H1 (cell line): ENCODE results near the gene CEP192. TPM values are rescaled to one million over a fixed set of nuclear protein-coding genes. Genes with fewer than 3 reads are reported as not detected.
A peak's percentile ranks its signal among the peaks of the same experiment; 100 is the strongest.

Experiments
- CTCF ChIA-PET: fragments of 300-600 bp; sonication (Branson Sonifier 250); formaldehyde crosslinking; loops from one replicate; lab custom pipeline; 2021; ENCODE audit not compliant: partially characterized antibody; lab: Charles Lee
- POLR2A ChIA-PET: fragments of 300-600 bp; sonication (Branson Sonifier 250); formaldehyde crosslinking; loops from one replicate; lab custom pipeline; 2021; ENCODE audit warnings: inconsistent platforms; ENCODE audit not compliant: partially characterized antibody; lab: Charles Lee
- DNase-seq, 2 experiments: peaks; one replicate each; pipeline versions ENCODE4 v3.0.0 to v3.0.0-alpha.2; 2010 to 2022; ENCODE audit warnings: low spot score in 2 of 2, low read depth in 1 of 2, mixed read lengths in 1 of 2
- FAIRE-seq: peaks from 2 replicates; lab custom pipeline; 2011; peaks lifted over from hg19 to GRCh38; lab: Jason Lieb, UNC
- H2AFZ ChIP-seq: 2 replicates; pipeline ENCODE4 v1.8.1; 2012; ENCODE audit warnings: low read length, inconsistent platforms
- H2AK5ac ChIP-seq: 2 replicates; pipeline ENCODE4 v1.6.1; 2013; ENCODE audit warnings: low read depth, low read length
- H2BK120ac ChIP-seq: replicated peaks from 2 replicates; pipeline ENCODE3; 2013; ENCODE audit warnings: low read depth, low read length, inconsistent platforms
- H2BK12ac ChIP-seq: 2 replicates; pipeline ENCODE4 v1.6.1; 2013; ENCODE audit warnings: low read depth, low read length
- H2BK15ac ChIP-seq: 2 replicates; pipeline ENCODE4 v1.6.1; 2013; ENCODE audit warnings: low read length
- H2BK20ac ChIP-seq: 2 replicates; pipeline ENCODE4 v1.6.1; 2013; ENCODE audit warnings: low read length
- H2BK5ac ChIP-seq: 2 replicates; pipeline ENCODE4 v1.6.1; 2013; ENCODE audit warnings: low read depth, low read length
- H3K14ac ChIP-seq: 2 replicates; pipeline ENCODE4 v1.6.1; 2013; ENCODE audit warnings: inconsistent platforms; ENCODE audit not compliant: insufficient read length
- H3K18ac ChIP-seq: 2 replicates; pipeline ENCODE4 v1.6.1; 2013; ENCODE audit warnings: low read length; ENCODE audit errors: extremely low read depth
- H3K23ac ChIP-seq: 2 replicates; pipeline ENCODE4 v1.6.1; 2013; ENCODE audit warnings: inconsistent platforms; ENCODE audit not compliant: insufficient read length
- H3K23me2 ChIP-seq: 2 replicates; pipeline ENCODE4 v1.6.1; 2013; ENCODE audit warnings: low read depth, low read length
- H3K27ac ChIP-seq: 2 replicates; pipeline ENCODE4 v1.6.1; 2011; ENCODE audit warnings: low read depth, low read length, inconsistent platforms
- H3K27me3 ChIP-seq, 4 experiments: replicated peaks in 1 of 4; 1 replicate in 1 of 4; 2 replicates in 3 of 4; pipeline versions ENCODE4 v1.6.1 to v1.8.1; 2011 to 2013; ENCODE audit warnings: low read length in 3 of 4, mild to moderate bottlenecking in 3 of 4, inconsistent platforms in 2 of 4, mixed read lengths in 2 of 4, moderate library complexity in 1 of 4; ENCODE audit not compliant: control insufficient read depth in 3 of 4, insufficient read depth in 3 of 4; ENCODE audit errors: extremely low read depth in 1 of 4
- H3K36me3 ChIP-seq, 4 experiments: 2 replicates each; pipeline versions ENCODE4 v1.6.1 to v1.8.1; 2011 to 2013; ENCODE audit warnings: mild to moderate bottlenecking in 4 of 4, low read length in 3 of 4, moderate library complexity in 2 of 4, control low read depth in 1 of 4, inconsistent platforms in 1 of 4; ENCODE audit not compliant: insufficient read depth in 4 of 4, control insufficient read depth in 2 of 4
- H3K4ac ChIP-seq: replicated peaks from 2 replicates; pipeline ENCODE3; 2013; ENCODE audit warnings: low read length, low read depth, mixed read lengths, inconsistent platforms; ENCODE audit not compliant: insufficient read length
- H3K4me1 ChIP-seq, 4 experiments: replicated peaks in 1 of 4; 1 replicate in 1 of 4; 2 replicates in 3 of 4; pipeline versions ENCODE4 v1.6.1 to v1.8.1; 2011 to 2013; ENCODE audit warnings: low read length in 3 of 4, inconsistent platforms in 2 of 4, mixed read lengths in 1 of 4; ENCODE audit not compliant: insufficient read depth in 4 of 4, control insufficient read depth in 3 of 4
- H3K4me2 ChIP-seq, 2 experiments: 2 replicates each; pipeline versions ENCODE4 v1.6.1 to v1.8.1; 2011 to 2013; ENCODE audit warnings: low read depth in 2 of 2, low read length in 2 of 2, control low read depth in 1 of 2, inconsistent platforms in 1 of 2, mild to moderate bottlenecking in 1 of 2; ENCODE audit not compliant: insufficient read depth in 1 of 2
- H3K4me3 ChIP-seq, 4 experiments: fragments of 200-600, 300-600 bp in 1 of 4; sonication (generic), shearing (Covaris generic), sonication (Bioruptor Twin) in 1 of 4; 2 replicates each; pipeline versions ENCODE4 v1.5.1 to v1.8.1; 2011 to 2016; ENCODE audit warnings: low read length in 4 of 4, low read depth in 3 of 4, control low read depth in 2 of 4, inconsistent platforms in 2 of 4, mild to moderate bottlenecking in 2 of 4, mixed read lengths in 1 of 4, moderate library complexity in 1 of 4; ENCODE audit not compliant: insufficient read depth in 2 of 4; ENCODE audit errors: extremely low read depth in 1 of 4
- H3K56ac ChIP-seq: replicated peaks from 2 replicates; pipeline ENCODE3; 2013; ENCODE audit warnings: low read depth, mild to moderate bottlenecking, mixed read lengths, low read length, inconsistent platforms; ENCODE audit not compliant: insufficient read length
- H3K79me1 ChIP-seq: 2 replicates; pipeline ENCODE4 v1.6.1; 2013; ENCODE audit warnings: low read depth, low read length, control low read depth
- H3K79me2 ChIP-seq, 2 experiments: 2 replicates each; pipeline versions ENCODE4 v1.6.1 to v1.8.1; 2012 to 2013; ENCODE audit warnings: low read length in 2 of 2, mild to moderate bottlenecking in 2 of 2, inconsistent platforms in 1 of 2; ENCODE audit not compliant: insufficient read depth in 2 of 2, control insufficient read depth in 1 of 2
- H3K9ac ChIP-seq, 4 experiments: replicated peaks in 1 of 4; 1 replicate in 1 of 4; 2 replicates in 3 of 4; pipeline versions ENCODE4 v1.6.1 to v1.8.1; 2011 to 2013; ENCODE audit warnings: low read depth in 3 of 4, low read length in 3 of 4, control low read depth in 2 of 4, mild to moderate bottlenecking in 2 of 4, moderate library complexity in 2 of 4, inconsistent platforms in 1 of 4; ENCODE audit errors: extremely low read depth in 1 of 4
- H3K9me3 ChIP-seq, 2 experiments: 2 replicates each; pipeline versions ENCODE4 v1.6.1 to v1.8.1; 2012 to 2013; ENCODE audit warnings: mild to moderate bottlenecking in 2 of 2, moderate library complexity in 2 of 2, control low read depth in 1 of 2, inconsistent platforms in 1 of 2, low read depth in 1 of 2, low read length in 1 of 2, mixed read lengths in 1 of 2; ENCODE audit not compliant: insufficient read depth in 2 of 2
- H4K20me1 ChIP-seq, 2 experiments: replicated peaks in 1 of 2; 2 replicates each; pipeline versions ENCODE3 to v1.8.1; 2011 to 2013; ENCODE audit warnings: inconsistent platforms in 2 of 2, low read length in 2 of 2, mild to moderate bottlenecking in 1 of 2; ENCODE audit not compliant: insufficient read depth in 2 of 2, control insufficient read depth in 1 of 2
- H4K5ac ChIP-seq: 2 replicates; pipeline ENCODE4 v1.6.1; 2013; ENCODE audit warnings: low read length, low read depth, mixed read lengths, inconsistent platforms; ENCODE audit not compliant: insufficient read length
- H4K8ac ChIP-seq: 2 replicates; pipeline ENCODE4 v1.8.0; 2013; ENCODE audit warnings: mild to moderate bottlenecking, moderate library complexity, low read length, inconsistent platforms; ENCODE audit not compliant: insufficient read depth; ENCODE audit errors: extremely low read depth
- H4K91ac ChIP-seq: replicated peaks from 2 replicates; pipeline ENCODE3; 2013; ENCODE audit warnings: low read length, mixed read lengths, inconsistent platforms; ENCODE audit not compliant: insufficient read length
- ASH2L ChIP-seq: fragments of 200-600, 300-600 bp; sonication (generic); IDR thresholded peaks from one replicate; pipeline ENCODE4 v1.7.1; 2017; ENCODE audit warnings: low read length
- CREB1 ChIP-seq: IDR thresholded peaks from 2 replicates; pipeline ENCODE4 v1.6.1; 2012; ENCODE audit warnings: inconsistent platforms
- WGBS, 2 experiments: shearing (Covaris generic) in 1 of 2; methylation state at CpG; one replicate each; pipeline versions ENCODE4 v1.1.6 to v1.1.7; 2013 to 2015; ENCODE audit warnings: low lambda C conversion rate in 2 of 2, mixed read lengths in 2 of 2, inconsistent platforms in 1 of 2, low coverage in 1 of 2, missing lambda C conversion rate in 1 of 2; ENCODE audit not compliant: insufficient replicate concordance in 2 of 2, insufficient coverage in 1 of 2, insufficient read length in 1 of 2; ENCODE audit errors: extremely low coverage in 1 of 2, missing lambda C conversion rate in 1 of 2; 5-methylcytosine and 5-hydroxymethylcytosine counted together
- polyA plus RNA-seq, 7 experiments: library from polyadenylated mRNA; depleted of rRNA in 3 of 7; stranded (reverse) in 5 of 7; unstranded in 2 of 7; fragments of >200 nt in 5 of 7; fragments of 200-250 nt in 2 of 7; gene quantifications; 1 replicate in 5 of 7; 2 replicates in 1 of 7; 4 replicates in 1 of 7; pipeline versions ENCODE4 v1.2.1 to v1.2.3, GENCODE V29; 2011 to 2013; ENCODE audit warnings: missing spikeins in 2 of 7, mixed read lengths in 2 of 7
- total RNA-seq: library from RNA; stranded (reverse); fragmentation: NEBNext Ultra II Directional; extraction: Animal tissue kit (Norgen Biotek cat#: 25700); gene quantifications from 2 replicates; pipeline ENCODE4 v1.2.1, GENCODE V29; 2021

The CEP192 gene
- total and polyA plus RNA-seq, 2 of the 8 experiments (the other 6 are each of a cell fraction or from before 2014, with no cell fraction given): 13.4 to 23.1 TPM

- DNase-seq: no peak
- H4K8ac ChIP-seq: peak overlapping the region; percentile 80; the same call in 1 of the 2 replicates
- CTCF ChIA-PET: interaction anchor here (0.7 to 1.7 kb wide), 5 partner anchors 8 to 347 kb away, joined by 3 to 4 read pairs (median 3); no protein-coding TSS in a partner anchor
Measured at GRCh38 chr18:13165636-13166423, 174.7 kb downstream of the CEP192 start.

More at GRCh38 chr18:13165636-13166423, 174.7 kb downstream of the CEP192 start:
- peak overlapping the region; percentile 60 for H3K18ac ChIP-seq
- no peak overlapping the region; the same call in 1 of the 2 replicates for H2BK15ac ChIP-seq
- no peak overlapping the region for H4K5ac ChIP-seq
- no peak overlapping the region for H3K4ac ChIP-seq
- H3K9ac ChIP-seq: no peak overlapping the region
- H4K20me1 ChIP-seq: no peaks in the 10 kb centered on the region
- no peaks in the 10 kb centered on the region for H3K9me3 ChIP-seq
- H3K23me2 ChIP-seq: no peaks in the 10 kb centered on the region
- POLR2A ChIA-PET: interaction anchor here (0.7 kb wide), 1 partner anchor 29 kb away, joined by 3 read pairs; no protein-coding TSS in a partner anchor
- no peak overlapping the region for H3K56ac ChIP-seq
- H3K36me3 ChIP-seq: no peaks in the 10 kb centered on the region
- no peaks in the 10 kb centered on the region for H3K79me2 ChIP-seq
- H3K4me3 ChIP-seq: no peak overlapping the region; a peak in 1 of 8 replicates
- no peaks in the 10 kb centered on the region for H3K27me3 ChIP-seq
- no peak overlapping the region for H2BK12ac ChIP-seq
- FAIRE-seq: no peak
- WGBS, 2 experiments: 86% methylated on average over 16 of the region's 16 CpGs; no CpG with 5 or more reads in 1 of the 2 experiments
- no peak overlapping the region for H3K14ac ChIP-seq
- H3K23ac ChIP-seq: no peak overlapping the region
- H4K91ac ChIP-seq: no peak overlapping the region
- H3K27ac ChIP-seq: no peak overlapping the region
- H2BK20ac ChIP-seq: no peak overlapping the region
- peak overlapping the region in 1 of 2 experiments; percentile 9; a peak in 1 of 4 replicates for H3K4me2 ChIP-seq
- no peak for TF ChIP-seq CREB1
- TF ChIP-seq ASH2L: peak; percentile 45
- H2AK5ac ChIP-seq: no peak overlapping the region
- H3K4me1 ChIP-seq: peaks cover 0 to 4% (median 3%) of the 10 kb centered on the region in 4 experiments; a peak in 4 of 7 replicates
- H2AFZ ChIP-seq: peak overlapping the region; percentile 89
- no peaks in the 10 kb centered on the region for H3K79me1 ChIP-seq
- H2BK5ac ChIP-seq: no peak overlapping the region
- H2BK120ac ChIP-seq: no peak overlapping the region
